H1 (cell line): Measurements from ENCODE around the gene ARID1B. TPM values are rescaled to one million over a fixed set of nuclear protein-coding genes. Genes with fewer than 3 reads are reported as not detected.

Experiments
- CTCF ChIP-seq, 3 experiments: IDR thresholded peaks; 1 replicate in 2 of 3; 2 replicates in 1 of 3; pipeline versions ENCODE4 v1.5.1 to v1.6.1; 2011; ENCODE audit warnings: low read length in 3 of 3, mild to moderate bottlenecking in 3 of 3, inconsistent platforms in 2 of 3, low read depth in 1 of 3, moderate library complexity in 1 of 3; ENCODE audit not compliant: insufficient read depth in 1 of 3; ENCODE audit errors: control extremely low read depth in 1 of 3
- JUN ChIP-seq: IDR thresholded peaks from 2 replicates; pipeline ENCODE4 v1.6.1; 2011; ENCODE audit warnings: low read depth, mild to moderate bottlenecking, improper control_type of control experiment, low read length
- MAX ChIP-seq: IDR thresholded peaks from 2 replicates; pipeline ENCODE4 v1.6.1; 2012; ENCODE audit warnings: inconsistent platforms
- SP2 ChIP-seq: IDR thresholded peaks from 2 replicates; pipeline ENCODE4 v1.6.1; 2012; ENCODE audit warnings: mild to moderate bottlenecking, low read length, inconsistent platforms
- polyA plus RNA-seq, 7 experiments: library from polyadenylated mRNA; depleted of rRNA in 3 of 7; stranded (reverse) in 5 of 7; unstranded in 2 of 7; fragments of >200 nt in 5 of 7; fragments of 200-250 nt in 2 of 7; gene quantifications; 1 replicate in 5 of 7; 2 replicates in 1 of 7; 4 replicates in 1 of 7; pipeline versions ENCODE4 v1.2.1 to v1.2.3, GENCODE V29; 2011 to 2013; ENCODE audit warnings: missing spikeins in 2 of 7, mixed read lengths in 2 of 7
- total RNA-seq: library from RNA; stranded (reverse); fragmentation: NEBNext Ultra II Directional; extraction: Animal tissue kit (Norgen Biotek cat#: 25700); gene quantifications from 2 replicates; pipeline ENCODE4 v1.2.1, GENCODE V29; 2021

ARID1B gene
- total and polyA plus RNA-seq, 2 of the 8 experiments (the other 6 are each of a cell fraction or from before 2014, with no cell fraction given) = 24.3 to 70.3 TPM

- TF ChIP-seq JUN (no peak), CTCF (IDR thresholded peaks at IDR 0.05; ENCODE audit: control extremely low read depth in 1 of 3, insufficient read depth in 1 of 3, low read depth in 1 of 3, low read length in 3 of 3) (no peak), SP2 (no peak), MAX (no peak)
Observed at GRCh38 chr6:157096522-157096921, 319.3 kb downstream of the ARID1B start (continued).
